Glomerular endothelial cell (primary cell): ENCODE results near the gene SPRR1B. TPM values are rescaled to one million over a fixed set of nuclear protein-coding genes. Genes with fewer than 3 reads are reported as not detected.
"Not testable (repeated sequence)": the region's sequence is repeated elsewhere in the genome, so short reads cannot be mapped to it uniquely, and the experiment has no call there.

Experiments
- DNase-seq: peaks from one replicate; pipeline ENCODE4 v3.0.0-alpha.2; 2011; ENCODE audit warnings: low read depth, low spot score; ENCODE audit errors: extremely low read depth
- total RNA-seq: library from RNA; depleted of rRNA; stranded (reverse); fragments of >200 nt; gene quantifications from 2 replicates; pipeline ENCODE4 v1.2.3, GENCODE V29; 2015

The SPRR1B gene
- total RNA-seq, 1 donor from 2014 or later = not detected

GRCh38 chr1:153035211-153035610 lies 4.2 kb downstream of the SPRR1B start:
- DNase-seq = no peak

GRCh38 chr1:153040950-153041631 lies 10.1 kb downstream of the SPRR1B start, which contains the start of gene SPRR2D:
Gene SPRR2D, minus strand, starts transcription at chr1:153041120. Its CDS starts 774 bp downstream, at chr1:153040346.
- no peak for DNase-seq

GRCh38 chr1:153049211-153049610 lies 18.2 kb downstream of the SPRR1B start:
- no peak for DNase-seq

GRCh38 chr1:153056111-153056510 lies 25.1 kb downstream of the SPRR1B start:
- not testable (repeated sequence) for DNase-seq

- DNase-seq = no peak
These were observed 26.4 kb downstream of the SPRR1B start, which contains the start of gene SPRR2A for GRCh38 chr1:153057375-153057774. Gene SPRR2A, minus strand, starts transcription at chr1:153057512. Its CDS starts 777 bp downstream, at chr1:153056735.

GRCh38 chr1:153058154-153058553 lies 27.2 kb downstream of the SPRR1B start:
- no peak for DNase-seq

GRCh38 chr1:153058826-153059784 lies 28.1 kb downstream of the SPRR1B start:
- no peak for DNase-seq

GRCh38 chr1:153070243-153070642 lies 39.2 kb downstream of the SPRR1B start:
- DNase-seq = no peak

GRCh38 chr1:153071511-153071910 lies 40.5 kb downstream of the SPRR1B start, which contains the start of gene SPRR2B:
Gene SPRR2B, minus strand, starts transcription at chr1:153071611. Its CDS starts 772 bp downstream, at chr1:153070839.
- DNase-seq = no peak

- no peak for DNase-seq
These were observed 42.1 kb downstream of the SPRR1B start for GRCh38 chr1:153072806-153073726.

- DNase-seq = no peak
These were observed 50.7 kb downstream of the SPRR1B start for GRCh38 chr1:153081736-153082135.

Other genes with a start within 250 kb of the SPRR1B start
- gene LCE1E, start 244.9 kb upstream of the SPRR1B start, total RNA-seq = not detected in 2 replicates
- gene LCE1D, start 234.5 kb upstream of the SPRR1B start, total RNA-seq = not detected in 2 replicates
- gene LCE1C, start 224.6 kb upstream of the SPRR1B start, total RNA-seq = not detected in 2 replicates
- gene LCE1B, start 219.2 kb upstream of the SPRR1B start, total RNA-seq = not detected in 2 replicates
- gene LCE1A, start 203.7 kb upstream of the SPRR1B start, total RNA-seq = not detected in 2 replicates
- not detected in 2 replicates for gene LCE6A, start 188.3 kb upstream of the SPRR1B start, total RNA-seq
- gene LCE7A, start 171.2 kb upstream of the SPRR1B start, total RNA-seq = not detected in 2 replicates
- gene SMCP, start 152.9 kb upstream of the SPRR1B start, total RNA-seq = not detected in 2 replicates
- not detected in 2 replicates for gene IVL, start 122.7 kb upstream of the SPRR1B start, total RNA-seq
- not detected in 2 replicates for gene SPRR5, start 84.0 kb upstream of the SPRR1B start, total RNA-seq
- not detected in 2 replicates for gene SPRR4, start 60.6 kb upstream of the SPRR1B start, total RNA-seq
- not detected in 2 replicates for gene SPRR1A, start 47.1 kb upstream of the SPRR1B start, total RNA-seq
- gene SPRR3, start 29.5 kb upstream of the SPRR1B start, total RNA-seq = not detected in 2 replicates
- not detected in 2 replicates for gene SPRR2D, start 9.9 kb downstream of the SPRR1B start, total RNA-seq
- not detected in 2 replicates for gene SPRR2A, start 26.3 kb downstream of the SPRR1B start, total RNA-seq
- gene SPRR2B, start 40.4 kb downstream of the SPRR1B start, total RNA-seq = not detected in 2 replicates
- gene SPRR2E, start 63.3 kb downstream of the SPRR1B start, total RNA-seq = not detected in 2 replicates
- not detected in 2 replicates for gene SPRR2F, start 82.3 kb downstream of the SPRR1B start, total RNA-seq
- gene SPRR2G, start 119.7 kb downstream of the SPRR1B start, total RNA-seq = not detected in 2 replicates
- gene LELP1, start 172.2 kb downstream of the SPRR1B start, total RNA-seq = not detected in 2 replicates
- not detected in 2 replicates for gene PRR9, start 186.4 kb downstream of the SPRR1B start, total RNA-seq
- gene LORICRIN, start 228.5 kb downstream of the SPRR1B start, total RNA-seq = not detected in 2 replicates